Kidney tubule cell (primary cell): ENCODE results near the gene RDH11.
"Not testable (repeated sequence)": the region's sequence is repeated elsewhere in the genome, so short reads cannot be mapped to it uniquely, and the experiment has no call there.

Experiments used
- DNase-seq: peaks from one replicate; pipeline ENCODE4 v3.0.0-alpha.2; 2018; ENCODE audit warnings: low spot score

Gene RDH11

DNA sequence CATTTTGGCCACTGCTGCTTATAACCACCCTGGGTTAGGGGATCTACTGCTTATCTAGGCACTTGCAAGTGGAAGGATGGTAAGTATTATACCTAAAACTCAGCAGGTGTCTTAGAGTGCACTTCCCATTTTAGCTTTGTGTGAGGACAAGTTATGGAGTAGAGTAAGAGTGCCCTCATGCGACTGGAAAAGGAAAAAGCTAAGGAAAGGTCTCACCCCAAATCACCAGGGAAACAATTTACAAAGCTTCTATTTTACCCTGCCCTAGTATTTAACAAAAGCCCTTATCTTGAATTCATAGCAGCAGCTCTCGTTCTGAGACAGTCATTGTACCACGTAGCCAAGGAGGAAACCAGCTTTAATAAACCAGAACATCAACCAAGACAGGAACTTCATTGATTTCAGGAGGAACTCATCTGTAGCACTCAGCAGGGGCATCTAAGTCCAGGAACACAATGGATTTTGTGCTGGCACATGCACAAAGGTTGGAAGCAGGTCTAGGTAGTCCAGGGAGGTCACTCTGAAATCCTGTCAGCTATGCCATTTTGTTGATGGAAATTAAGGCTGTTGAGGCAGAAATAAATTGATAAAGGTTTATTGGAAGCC, 9.0 kb upstream of the RDH11 start:
- DNase-seq = peak; percentile 71

DNA sequence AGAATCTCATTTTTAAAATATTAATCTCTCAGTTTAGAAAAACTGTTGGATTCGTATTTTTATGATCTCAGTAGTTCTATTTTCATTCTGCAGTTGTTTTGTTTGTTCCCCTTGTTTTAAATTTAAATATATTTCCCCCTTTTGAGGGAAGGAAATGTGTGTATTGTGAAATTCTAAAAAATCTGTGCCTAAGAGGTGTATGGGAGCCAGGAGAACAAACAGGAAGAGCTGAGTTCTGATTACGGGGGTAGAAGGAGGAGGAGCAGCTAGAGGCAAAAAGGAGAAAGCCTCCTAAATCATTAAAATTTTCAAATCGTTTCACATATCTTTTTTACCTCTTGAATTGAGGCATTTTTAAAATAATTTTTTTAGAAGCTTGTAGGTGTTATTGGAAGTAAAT, 8.4 kb upstream of the RDH11 start:
- DNase-seq = no peak

DNA sequence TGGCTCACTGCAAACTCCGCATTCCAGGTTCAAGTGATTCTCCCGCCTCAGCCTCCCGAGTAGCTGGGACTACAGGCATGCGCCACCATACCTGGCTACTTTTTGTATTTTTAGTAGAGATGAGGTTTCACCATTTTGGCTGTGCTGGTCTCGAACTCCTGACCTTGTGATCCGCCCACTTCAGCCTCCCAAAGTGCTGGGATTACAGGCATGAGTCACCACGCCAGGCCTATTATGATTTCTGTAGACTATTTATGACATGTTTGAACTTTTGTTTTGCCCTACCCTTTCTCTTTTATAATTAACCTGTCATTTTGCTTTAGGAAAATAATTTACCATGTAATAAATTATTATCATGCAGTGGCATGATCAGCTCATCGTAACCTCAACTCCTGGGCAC, 5.9 kb upstream of the RDH11 start, which contains the start of gene RDH12:
RDH12 (plus strand) TSS at position 395 of the 400 bp plus-strand sequence. CDS start 20,757 bp downstream, outside the sequence.
- not testable (repeated sequence) for DNase-seq

DNA sequence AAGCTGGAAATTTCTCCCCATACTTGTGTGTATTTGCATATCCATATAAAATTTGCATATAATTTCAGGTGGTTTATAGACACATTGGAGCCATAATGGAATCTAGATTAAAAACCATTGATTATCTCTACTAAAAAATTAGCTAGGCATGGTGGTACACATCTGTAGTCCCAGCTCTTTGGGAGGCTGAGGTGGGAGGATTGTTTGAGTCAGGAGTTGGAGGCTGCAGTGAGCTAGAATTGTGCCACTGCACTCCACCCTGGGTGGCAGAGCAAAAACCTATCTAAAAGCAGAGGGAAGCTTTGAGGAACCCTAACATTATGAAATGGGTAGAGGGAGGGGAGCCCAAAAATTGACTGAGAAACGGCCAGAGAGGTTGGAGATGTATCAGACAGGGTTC, 2.6 kb upstream of the RDH11 start:
- DNase-seq = no peak

DNA sequence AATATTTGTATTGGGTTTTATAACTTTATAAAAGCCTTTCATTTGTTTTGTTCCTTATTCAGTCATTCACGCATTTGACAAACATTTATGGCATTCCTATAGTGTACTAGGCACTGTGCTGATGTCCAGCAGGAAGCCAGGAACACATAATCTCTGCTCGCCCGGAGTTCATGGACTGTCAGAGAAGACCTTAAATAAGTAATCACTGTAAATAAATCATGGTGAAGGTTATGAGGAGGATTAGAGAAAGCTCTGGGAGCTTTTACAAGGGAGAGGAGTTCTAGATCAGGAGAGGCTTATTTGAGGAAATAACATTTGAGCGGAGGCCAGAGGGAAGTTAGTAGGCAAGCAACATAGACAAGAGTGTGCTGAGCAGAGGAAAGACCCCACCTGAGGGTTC, 1.4 kb upstream of the RDH11 start:
- DNase-seq = no peak

DNA sequence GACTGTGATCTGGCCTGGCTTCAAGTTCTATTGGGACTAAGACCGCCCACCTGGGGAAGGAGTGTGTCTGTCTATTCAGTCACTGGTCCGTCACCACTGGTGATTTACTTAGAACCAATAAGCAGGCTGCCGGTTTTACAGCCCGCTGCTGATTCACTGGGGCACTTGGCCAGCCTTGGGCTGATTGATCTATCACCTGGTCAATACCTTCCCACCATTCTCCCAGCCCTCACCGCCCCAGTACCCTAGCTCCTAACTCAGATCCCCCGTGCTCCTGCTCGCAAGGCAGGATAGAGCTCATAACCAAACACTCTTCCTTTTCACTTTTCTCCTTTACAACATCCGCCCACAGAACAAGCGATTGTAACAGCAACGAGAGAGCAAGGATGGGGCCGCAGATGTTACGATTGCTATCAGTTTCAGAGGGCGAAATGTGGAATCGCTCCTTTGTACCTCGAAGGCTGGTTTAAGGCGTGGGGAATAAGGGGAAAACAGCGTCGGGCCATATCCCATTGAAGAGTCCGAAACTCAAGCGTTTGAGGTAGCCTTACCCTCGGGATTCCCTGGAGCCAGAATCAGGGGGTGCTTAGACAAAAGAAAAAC, 672 bp downstream of the RDH11 start:
- peak; percentile 93 for DNase-seq

DNA sequence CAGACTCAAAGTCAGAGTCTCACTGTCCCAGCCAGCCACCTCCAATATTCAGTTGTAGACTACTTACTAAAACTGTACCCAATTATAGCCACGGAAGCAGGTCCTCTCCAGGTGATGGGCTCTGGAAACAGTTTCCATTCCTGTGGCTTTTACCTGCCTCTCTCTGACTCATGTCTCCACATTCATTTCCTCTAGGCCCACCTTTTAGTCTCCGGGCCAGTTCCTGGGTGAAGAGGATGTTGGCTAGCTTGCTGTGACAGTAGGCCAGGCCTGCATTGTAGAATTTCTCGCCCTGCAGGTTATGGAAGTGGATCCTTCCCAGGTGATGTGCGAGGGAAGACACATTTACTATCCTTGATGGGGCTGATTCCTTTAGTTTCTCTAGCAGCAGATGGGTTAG, 5.6 kb downstream of the RDH11 start:
- peak; percentile 35 for DNase-seq

DNA sequence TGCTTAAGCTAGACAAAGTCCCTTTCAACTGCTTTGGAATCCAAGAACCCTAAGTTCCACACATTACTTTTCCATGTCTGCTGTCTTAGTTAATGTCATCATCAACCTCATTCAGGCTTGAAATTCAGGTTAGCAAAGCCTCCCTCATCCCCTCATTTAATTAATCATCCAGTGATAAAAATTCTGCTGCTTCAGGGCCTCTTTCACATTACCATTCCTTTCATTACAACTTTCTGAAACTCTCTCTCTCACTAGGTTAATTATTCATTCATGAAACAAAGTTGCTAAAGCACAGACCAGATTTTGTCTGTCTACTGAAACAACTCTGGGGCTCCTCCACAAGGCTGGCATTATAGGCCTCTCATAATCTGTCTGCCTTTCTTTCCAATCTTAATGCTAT, 11.7 kb downstream of the RDH11 start:
- peak; percentile 80 for DNase-seq

DNA sequence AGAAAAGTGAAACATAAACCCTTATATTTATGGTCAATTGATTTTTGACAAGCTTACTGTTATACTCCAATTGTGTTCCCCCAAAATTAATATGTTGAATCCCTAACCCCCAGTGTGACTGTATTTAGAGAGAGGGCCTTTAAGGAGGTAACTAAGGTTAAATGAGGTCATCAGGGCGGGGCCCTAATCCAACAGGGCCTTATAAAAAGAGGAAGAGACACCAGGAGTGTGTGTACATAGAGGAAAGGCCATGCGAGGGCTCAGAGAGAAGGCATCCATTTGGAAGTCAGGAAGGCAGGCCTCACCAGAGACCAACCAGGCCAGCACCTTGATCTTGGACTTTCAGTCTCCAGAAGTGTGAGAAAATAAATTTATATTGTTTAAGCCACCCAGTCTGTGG, 14.6 kb downstream of the RDH11 start:
- DNase-seq = no peak

DNA sequence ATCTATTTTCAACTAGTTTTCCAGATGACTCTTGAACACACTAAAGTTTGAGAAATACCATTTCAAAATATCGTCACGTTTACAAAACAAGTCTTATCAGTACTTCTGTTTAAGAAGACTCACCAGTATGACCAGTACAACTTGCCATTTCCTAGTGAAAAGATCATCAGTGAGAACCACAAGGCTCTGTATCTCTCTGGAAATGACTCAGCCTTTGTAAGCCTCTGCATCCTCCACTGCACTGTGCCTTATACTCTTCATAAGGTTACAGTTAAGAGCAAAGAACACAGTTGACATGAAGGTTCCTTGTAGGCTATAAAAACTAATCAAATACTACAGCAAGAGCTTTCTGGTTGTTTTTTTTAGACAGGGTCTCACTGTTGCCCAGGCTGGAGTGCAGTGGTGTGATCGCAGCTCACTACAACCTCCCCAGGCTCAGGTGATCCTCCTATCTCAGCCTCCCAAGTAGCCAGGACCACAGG, 15.4 kb downstream of the RDH11 start:
- DNase-seq = peak; percentile 80

DNA sequence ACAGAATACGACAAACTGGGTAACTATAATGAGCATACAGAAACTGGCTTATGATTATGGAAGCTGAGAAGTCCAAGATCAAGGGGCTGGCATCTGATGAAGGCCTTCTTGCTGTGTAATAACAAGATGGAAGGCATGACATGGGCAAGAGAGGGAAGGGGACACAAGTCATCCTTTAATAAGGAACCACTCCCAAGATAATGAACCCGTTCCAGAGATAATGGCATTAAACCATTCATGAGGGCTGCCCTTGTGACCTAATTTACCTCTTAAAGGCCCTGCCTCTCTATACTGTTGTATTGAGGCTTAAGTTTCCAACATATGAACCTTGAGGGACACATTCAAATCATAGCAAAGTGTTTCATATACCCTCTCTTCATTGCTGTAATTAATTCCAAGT, 16.6 kb downstream of the RDH11 start:
- no peak for DNase-seq

DNA sequence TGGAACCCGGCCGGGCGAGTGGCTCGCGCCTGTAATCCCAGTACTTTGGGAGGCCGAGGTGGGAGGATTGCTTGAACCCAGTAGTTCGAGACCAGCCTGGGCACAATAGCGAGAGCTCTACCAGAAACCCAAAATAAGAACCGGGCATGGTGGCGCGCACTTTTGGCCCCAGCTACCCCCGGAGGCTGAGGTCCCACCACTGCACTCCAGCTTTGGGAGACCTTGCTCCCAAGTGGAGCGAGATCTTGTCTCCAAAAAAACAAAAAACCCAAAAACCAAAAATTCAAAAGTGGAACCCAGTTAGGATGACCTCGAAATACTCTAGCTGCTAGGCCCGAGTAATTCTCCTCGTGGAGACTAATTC, 20.4 kb downstream of the RDH11 start:
- no peak for DNase-seq

DNA sequence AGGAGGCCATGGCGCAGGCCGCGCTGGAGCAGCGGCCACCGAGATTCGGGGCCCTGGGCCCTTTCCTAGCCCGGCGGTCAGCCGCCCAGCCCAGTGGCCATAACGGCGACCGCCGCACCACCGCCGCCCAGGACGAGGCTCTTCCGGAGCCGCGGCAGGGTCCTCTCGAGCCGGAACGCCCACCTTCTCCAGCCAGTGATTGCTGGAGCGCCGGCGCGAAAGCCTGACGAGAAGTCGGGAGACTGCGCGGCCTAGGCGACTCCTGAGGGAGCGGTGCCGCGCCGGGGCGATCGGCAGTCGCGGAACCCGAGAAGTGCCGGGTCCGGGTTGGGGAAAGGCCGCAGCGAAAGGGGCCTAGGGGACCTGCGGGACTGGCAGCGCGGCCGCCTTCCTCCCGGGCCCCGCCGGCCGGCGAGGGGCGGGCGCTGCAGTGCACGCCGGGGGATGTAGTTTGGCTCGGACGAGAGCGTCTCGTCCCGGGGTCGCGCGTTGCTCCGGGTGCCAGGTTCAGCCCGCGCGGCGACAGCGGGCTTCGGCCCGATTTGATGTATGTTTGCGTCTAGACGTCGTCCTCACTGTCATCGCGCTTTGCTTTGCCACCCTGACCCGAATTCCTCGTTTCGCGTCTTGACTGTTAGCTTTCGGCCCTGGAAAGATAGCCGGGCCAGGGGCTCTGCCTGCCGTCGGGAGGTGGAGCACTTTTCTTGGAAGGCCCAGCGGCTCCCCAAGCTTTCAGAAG, 20.9 kb downstream of the RDH11 start, which contains the start of gene VTI1B:
VTI1B (minus strand) TSS at position 153 of the 739 bp plus-strand sequence; CDS start at position 10, 143 bp downstream.
- peak; percentile 83 for DNase-seq

DNA sequence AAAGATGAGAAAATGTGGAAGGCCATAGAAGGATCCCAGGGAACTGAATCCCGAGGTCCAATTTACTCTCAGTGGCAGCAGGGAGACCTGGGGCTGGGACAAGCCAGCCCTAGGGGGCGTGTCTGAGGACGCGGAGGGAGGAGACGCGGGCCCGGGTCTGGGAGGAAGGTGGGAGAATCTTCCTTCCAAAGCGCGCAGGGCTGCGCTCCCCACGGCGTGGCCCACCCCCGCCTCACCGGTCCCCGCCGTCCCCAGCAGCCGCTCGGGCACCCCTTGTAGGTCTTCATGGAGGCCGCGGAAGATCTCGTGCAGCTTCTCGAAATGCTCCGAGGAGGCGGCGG, 21.5 kb downstream of the RDH11 start:
- peak; percentile 70 for DNase-seq

DNA sequence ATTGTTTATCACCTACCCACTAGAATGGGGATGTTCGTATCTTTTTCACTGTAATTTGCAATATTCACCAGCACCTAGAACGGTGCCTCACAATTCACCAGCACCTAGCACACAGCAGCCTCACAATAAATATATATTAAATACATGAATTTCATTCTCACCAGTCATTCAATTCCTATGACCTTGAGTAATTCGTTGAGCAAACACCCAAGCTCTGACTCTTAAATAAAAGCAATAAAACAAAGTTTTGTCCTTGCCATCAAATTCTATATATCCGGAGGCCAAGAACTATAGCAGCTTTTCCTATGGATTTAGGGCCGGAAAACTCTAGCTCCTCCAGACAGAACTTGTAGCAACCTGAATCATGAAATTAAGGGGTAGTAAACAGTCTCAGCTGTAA, 22.1 kb downstream of the RDH11 start:
- DNase-seq = peak; percentile 24

DNA sequence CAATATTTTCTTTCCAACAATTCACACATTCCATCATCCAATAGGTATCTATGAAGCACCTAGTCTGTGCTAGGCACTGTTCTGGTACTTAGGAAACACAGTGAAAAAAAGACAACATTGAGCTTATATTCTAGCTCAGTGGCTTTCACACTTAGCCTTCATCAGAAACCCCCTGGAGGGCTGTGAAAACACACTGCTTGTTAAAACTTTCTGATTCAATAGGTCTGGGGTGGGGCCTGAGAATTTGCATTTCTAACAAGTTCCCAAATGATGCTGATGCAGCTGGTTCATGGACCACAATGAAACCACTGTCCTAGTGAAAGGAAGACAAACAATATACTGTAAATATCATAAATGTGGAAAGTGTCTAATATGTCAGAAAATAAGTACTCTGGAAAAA, 27.0 kb downstream of the RDH11 start:
- DNase-seq = no peak

DNA sequence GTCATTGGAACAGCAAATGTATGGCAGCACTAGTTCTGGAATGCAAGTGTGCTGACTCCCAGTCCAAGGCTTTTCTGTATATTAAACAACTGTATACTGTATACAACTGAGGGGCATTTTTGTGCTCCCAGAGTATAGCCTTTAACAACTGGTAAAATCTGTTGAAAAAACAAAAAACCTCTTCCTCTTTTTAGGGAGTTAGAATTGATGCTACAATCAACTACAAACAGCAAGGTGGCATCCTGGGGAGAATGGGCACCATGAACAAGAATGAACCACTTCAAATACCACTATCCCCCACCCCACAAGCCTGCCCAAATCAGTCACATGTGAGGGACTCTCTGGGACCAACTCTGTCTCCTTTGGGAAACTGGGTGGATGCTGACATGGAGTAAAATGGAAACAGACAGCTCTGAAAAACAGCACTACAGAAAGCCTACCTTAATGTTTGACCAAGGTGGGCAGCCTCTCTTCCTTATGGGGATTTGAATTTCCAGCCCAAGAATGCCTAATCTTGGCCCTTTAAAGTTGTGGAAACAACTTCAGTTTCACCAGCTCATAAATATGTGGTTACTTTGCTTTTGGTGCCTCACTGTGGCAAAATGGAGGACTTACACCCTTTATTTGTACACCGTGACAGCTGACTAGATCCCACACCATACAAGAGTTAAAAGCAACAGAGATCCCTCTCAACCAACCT, 28.7 kb downstream of the RDH11 start:
- DNase-seq = peak; percentile 64

DNA sequence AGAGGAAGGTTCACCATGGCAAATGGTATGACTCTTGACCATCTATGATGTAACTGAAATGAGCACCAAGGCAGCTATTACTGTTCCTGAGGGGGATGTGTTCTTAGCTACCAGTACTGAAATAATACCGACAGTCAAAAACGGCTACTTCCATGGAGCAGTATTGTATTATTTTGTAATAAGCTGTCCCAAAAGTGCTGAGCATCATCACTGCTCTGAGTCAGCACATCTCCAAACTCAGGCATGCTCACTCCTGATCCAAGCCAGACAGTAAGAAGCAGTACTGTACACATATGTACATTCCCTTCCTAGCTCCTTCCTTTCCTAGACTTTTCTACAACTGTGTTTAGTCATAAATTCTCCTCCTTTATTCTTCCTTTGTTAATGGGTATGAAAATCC, 29.7 kb downstream of the RDH11 start:
- no peak for DNase-seq

DNA sequence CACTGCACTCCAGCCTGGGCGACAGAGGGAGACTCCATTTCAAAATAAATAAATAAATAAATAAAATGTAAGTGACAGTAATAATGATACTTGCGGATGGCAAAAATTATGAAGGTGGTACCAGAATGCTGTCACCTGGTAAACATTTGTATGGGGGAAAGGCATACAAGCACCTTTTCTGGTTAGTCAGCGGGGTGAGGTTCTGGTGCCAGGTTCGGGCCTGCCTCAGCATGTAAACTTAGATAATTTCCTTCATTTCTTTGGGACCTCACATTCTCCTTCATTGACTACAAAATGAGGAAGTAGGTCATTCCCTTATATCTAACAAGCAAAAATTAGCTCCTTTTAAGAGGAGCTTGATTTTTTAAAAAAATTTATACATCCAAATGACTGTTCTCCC, 31.9 kb downstream of the RDH11 start:
- no peak for DNase-seq

DNA sequence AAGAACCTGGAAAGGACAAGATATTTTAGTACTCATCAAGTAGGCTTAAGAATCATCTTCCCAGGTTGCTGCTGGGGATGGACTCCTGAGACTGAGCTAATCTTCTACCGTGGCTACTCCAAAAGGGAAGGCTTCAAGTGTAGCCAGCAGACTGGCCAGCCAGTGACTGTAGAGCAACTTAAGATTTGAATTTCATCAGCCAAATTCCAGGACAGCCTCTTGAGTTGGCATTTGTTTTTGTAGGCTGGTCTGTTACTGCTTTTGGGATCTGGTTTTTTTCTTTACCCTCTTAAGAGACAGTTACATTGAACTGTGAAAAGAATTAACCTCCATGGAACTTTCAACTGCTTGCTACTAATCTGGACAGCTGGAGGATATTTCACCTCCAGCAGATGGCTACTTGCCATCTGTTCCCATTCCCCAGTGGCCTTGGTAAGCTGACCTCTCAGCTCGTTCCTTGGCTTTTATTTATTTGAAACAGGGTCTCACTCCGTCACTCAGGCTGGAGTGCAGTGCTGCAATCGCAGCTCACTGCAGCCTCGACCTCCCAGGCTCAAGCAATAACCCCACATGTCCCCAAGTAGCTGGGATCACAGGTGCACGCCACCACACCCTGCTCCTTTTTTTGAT, 41.8 kb downstream of the RDH11 start:
- no peak for DNase-seq

DNA sequence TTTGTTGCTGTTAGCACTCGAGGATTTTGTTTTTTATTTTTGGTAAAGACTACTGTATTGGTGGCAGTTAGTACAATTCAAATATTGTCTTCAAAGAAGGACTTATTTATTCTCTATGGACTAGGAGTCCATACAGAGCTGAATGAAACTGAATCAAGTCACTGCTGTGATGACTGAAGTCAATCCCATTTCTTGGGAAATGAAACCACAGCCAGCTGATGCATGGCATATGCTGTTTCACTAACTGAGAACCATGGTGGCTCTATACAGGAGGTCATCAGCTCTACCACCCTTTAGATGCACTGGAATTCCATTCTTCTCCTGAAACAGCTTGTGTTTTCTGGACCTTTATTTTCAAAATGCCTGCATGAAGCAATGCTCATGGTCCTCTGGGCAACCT, 43.4 kb downstream of the RDH11 start:
- no peak for DNase-seq

DNA sequence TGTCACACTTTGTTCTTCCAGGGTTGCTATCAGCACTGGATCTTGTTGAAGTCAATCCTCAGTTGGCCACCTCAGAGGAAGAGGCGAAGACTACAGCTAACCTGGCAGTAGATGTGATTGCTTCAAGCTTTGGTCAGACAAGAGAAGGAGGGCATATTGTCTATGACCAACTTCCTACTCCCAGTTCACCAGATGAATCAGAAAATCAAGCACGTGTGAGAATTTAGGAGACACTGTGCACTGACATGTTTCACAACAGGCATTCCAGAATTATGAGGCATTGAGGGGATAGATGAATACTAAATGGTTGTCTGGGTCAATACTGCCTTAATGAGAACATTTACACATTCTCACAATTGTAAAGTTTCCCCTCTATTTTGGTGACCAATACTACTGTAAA, 44.9 kb downstream of the RDH11 start:
- DNase-seq = peak; percentile 77
